Activated T-cell treated with anti-CD3 and anti-CD28 coated beads for 48 hours (primary cell): Measurements from ENCODE around the gene FANCE.
A peak's percentile ranks its signal among the peaks of the same experiment; 100 is the strongest.
"Not testable (repeated sequence)": the region's sequence is repeated elsewhere in the genome, so short reads cannot be mapped to it uniquely, and the experiment has no call there.

Source experiments
- DNase-seq: peaks from one replicate; pipeline ENCODE4 v3.0.0-alpha.2; 2020; ENCODE audit warnings: low read depth

Gene FANCE

DNA sequence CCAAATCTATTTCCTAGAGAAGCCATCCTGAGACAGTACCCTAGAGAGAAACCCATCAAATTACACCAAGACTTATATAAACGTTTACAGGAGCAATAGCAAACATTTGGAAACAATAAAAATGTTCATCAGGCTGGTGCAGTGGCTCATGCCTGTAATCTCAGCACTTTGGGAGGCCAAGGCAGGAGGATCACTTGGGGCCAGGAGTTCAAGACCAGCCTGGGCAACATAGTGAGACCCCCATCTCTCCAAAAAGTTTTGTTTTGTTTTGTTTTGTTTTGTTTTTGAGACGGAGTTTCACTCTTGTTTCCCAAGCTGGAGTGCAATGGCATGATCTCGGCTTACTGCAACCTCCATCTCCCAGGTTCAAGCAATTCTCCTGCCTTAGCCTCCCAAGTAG, 19.4 kb upstream of the FANCE start:
- not testable (repeated sequence) for DNase-seq

- no peak for DNase-seq
These were observed 16.9 kb upstream of the FANCE start for GRCh38 chr6:35435074-35435837.

GRCh38 chr6:35436071-35436857, 15.9 kb upstream of the FANCE start:
- DNase-seq, result no peak

DNA sequence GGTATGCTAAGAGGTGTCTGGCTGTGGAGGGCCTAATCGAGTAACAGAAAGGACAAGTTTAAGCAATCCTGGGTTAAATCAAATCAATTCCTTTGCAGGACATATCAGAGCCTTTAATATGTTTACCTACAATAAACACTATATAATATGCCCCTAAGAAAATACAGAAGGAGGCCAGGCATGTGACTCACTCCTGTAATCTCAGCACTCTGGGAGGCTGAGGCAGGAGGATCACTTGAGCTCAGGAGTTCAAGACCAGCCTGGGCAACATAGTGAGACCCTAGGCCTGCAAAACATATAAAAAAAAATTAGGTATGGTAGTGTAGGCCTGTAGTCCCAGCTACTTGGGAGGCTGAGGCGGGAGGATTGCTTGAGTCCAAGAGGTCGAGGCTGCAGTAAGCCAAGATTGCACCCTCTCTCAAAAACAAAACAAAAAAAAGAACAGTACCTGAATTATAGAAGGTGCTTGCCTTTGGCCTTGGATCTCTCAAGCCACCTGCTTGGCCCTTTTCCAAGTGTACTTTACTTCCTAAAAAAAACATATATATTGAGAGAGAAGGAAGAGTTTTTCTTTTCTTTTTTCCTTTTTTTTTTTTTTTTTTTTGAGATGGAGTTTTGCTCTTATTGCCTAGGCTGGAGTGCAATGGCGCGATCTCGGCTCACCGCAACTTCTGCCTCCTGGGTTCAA, 13.6 kb upstream of the FANCE start:
- not testable (repeated sequence) for DNase-seq

GRCh38 chr6:35439308-35439707, 12.8 kb upstream of the FANCE start:
- DNase-seq, result no peak

DNA sequence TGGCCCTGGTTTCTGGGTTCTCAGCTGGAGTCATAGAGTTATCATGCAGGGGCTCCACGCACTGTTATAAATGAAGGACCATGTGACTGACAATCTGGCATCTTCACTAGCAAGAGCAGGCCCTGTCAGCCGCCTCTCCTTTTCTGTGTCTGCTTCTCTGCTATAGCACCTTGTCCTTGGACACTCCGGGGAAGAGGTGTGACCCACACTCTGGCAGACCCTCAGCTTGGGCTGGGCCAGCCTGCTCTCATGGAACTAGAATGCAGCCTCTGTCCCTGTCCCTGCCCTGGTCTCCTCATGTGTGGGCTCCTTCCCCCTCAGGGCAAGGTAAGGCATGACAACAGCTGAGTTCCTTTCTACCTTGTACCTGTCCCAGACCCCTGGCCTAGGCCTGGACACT, 10.9 kb upstream of the FANCE start:
- DNase-seq, result no peak

DNA sequence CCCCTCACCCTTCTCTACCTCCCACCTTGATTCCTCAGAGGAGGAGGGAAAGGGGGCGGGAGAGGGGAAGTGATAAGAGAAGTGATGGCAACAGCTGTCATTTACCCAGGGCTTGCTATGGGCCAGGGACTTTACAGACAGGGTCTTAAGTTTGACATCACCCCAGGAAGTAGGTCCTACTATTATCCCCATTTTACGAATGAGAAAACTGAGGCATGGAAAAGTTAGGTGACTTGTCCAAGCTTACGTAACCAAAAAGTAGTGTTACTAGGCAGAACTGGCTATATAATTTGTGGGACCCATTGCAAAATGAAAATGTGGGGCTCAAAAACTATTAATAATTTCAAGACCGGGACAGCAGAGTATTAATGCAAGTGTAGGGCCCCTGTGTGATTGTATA, 10.5 kb upstream of the FANCE start:
- no peak for DNase-seq

DNA sequence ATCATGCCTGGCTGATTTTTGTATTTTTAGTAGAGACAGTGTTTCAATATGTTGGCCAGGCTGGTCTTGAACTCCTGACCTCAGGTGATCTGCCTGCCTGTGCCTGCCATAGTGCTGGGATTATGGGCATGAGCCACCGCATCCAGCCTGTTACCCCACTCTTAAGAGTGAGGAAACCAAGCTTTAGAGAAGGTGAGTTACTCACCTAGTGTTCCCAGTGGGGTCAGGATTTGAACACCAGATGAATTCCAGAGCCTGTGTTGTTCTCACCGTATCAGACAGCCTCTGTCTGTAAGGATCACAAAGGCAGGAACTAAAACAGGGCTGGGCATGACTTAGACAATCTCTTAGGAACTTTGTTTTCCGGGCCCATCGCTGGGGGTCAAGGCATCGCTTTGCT, 9.4 kb upstream of the FANCE start:
- DNase-seq, result no peak

DNA sequence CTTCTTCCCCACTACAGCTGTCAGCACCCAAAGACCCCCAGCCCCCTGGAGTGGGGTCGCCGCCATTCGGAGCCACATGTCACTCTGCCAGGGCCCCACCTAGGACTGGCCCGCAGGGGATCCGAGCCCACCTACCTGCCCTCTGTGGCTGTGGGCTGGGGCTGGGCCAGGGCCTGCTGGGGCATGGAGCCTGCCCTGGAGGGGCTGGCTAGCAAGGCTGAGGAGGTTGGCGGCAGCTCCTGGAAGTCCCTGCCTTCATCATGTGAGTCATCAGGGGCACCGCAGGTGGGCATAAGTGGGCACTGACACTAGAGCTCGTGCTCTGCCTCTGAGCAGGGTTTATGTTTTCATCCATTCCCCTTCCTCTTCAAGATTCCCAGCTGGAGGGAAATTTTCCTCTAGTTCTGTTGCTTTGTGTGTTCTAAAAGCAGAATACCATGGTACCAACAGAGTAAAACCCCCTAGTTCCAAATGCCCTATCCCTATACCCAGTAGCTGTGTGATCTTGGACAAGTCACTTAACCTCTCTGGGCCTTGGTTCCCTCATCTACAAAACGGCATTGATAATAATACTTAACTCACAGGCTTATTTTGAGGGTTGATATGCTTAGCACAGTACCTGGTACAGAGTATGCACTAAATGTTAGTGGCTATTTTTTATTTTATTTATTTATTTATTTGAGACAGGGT, 8.7 kb upstream of the FANCE start:
- DNase-seq, result no peak

- no peak for DNase-seq
These were observed 6.4 kb upstream of the FANCE start for GRCh38 chr6:35445691-35446090.

- no peak for DNase-seq
These were observed 3.9 kb upstream of the FANCE start for GRCh38 chr6:35448191-35448590.

DNA sequence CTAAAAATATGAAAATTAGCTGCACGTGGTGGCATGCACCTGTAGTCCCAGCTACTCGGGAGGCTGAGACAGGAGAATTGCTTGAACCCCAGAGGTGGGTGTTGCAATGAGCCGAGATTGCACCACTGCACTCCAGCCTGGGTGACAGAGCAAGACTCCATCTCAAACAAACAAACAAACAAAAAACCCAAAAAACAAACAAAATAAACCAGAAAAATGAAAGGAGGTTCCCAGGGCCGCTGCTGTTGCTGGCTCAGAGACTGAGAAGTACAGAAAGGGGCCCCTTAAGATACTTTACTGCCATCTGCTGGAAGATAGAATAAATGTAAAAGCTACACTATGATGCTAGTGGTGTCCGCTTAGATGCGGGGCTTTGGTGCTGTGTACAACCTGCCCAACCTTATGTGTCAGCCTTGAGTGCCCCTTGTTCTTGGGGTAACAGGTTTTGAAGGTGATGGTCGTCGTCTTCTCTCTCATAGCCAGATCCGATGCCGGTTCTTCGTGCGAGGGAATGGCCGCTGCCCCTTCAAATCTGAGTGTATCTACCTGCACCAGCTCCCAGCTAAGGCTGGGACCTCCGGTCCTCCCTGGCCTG, 2.8 kb upstream of the FANCE start:
- DNase-seq, result no peak

DNA sequence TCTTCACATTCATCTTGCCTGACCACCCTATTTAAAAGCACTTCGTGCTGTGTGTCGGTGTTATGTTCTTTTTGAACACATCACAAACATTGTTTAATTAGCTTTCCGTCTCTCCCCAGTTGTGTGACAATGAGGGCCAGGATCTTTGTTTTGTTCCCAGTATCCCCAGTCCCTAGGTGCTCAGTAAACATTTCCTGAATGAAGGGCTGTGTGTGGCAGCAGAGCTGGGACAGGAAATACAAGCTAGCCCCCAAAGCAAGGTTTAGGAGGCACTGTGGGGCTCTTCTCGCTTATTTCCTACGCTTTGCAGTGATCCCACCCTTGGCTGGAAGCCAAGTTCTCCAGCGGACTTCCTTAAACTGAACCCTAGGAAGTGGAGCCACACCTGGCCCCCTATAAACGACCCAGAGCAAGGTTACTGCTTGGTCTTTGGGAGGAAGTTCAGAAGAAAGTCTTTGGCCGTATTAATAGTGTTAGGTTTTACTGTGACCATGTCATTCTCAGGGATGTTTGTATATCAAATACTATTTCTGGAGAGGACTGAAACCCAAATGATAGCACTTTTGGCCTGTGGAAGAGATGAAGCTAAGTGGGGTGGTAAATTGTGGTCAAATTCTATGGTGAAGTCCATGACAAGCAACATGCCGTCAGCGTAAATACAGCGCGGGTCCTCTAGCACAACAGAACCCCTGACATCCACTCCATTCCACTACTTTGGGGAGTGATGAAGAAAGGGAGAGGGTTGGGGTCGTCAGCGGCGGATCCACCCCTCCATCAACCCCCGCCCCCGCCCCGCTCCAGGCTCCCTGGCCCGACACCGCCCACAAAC, 570 bp upstream of the FANCE start:
- no peak for DNase-seq

DNA sequence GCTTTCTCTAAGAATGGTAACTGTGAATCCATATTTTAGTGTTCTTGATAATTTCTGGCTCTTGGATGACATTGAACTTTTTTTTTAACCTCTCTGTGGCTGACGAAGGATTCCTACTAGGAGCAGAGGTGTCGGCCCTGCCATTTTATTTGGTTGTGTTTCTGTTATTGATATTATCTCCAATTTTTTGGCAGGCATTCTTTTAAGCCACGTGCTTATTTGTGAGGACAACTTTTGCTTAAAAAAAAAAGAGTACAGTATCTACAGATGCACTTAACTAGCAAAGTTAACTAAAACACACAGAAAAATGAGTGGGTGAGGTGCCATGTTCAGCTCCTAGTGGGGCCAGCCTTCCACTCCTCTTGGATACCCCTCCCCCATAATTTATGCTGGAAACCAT, 1.1 kb downstream of the FANCE start:
- no peak for DNase-seq

- DNase-seq, result no peak
These were observed 2.4 kb downstream of the FANCE start for GRCh38 chr6:35454391-35455110.

DNA sequence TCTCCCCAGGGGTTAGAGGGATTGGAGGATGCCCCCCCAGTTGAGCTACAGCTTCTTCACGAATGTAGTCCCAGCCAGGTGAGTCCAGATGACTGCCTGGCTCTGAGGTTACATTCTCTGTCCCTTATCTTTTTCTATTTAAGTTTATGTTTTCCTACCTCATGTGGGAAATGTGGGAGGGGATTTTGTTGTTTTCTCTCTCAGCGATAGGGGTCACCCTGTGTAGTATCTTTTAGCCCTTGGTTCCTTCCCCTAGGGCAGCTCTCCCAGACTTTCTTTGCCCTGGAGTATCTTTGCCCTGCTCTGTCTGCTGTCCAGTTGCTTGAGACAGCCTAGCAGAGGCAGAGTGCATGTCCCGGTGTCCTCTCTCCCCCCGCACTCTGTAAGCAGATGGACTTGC, 5.8 kb downstream of the FANCE start:
- no peak for DNase-seq

- no peak for DNase-seq
These were observed 9.1 kb downstream of the FANCE start for GRCh38 chr6:35461270-35461669.

GRCh38 chr6:35463292-35463691, 11.2 kb downstream of the FANCE start:
- no peak for DNase-seq

- DNase-seq, result no peak
These were observed 13.5 kb downstream of the FANCE start for GRCh38 chr6:35465646-35466045.

DNA sequence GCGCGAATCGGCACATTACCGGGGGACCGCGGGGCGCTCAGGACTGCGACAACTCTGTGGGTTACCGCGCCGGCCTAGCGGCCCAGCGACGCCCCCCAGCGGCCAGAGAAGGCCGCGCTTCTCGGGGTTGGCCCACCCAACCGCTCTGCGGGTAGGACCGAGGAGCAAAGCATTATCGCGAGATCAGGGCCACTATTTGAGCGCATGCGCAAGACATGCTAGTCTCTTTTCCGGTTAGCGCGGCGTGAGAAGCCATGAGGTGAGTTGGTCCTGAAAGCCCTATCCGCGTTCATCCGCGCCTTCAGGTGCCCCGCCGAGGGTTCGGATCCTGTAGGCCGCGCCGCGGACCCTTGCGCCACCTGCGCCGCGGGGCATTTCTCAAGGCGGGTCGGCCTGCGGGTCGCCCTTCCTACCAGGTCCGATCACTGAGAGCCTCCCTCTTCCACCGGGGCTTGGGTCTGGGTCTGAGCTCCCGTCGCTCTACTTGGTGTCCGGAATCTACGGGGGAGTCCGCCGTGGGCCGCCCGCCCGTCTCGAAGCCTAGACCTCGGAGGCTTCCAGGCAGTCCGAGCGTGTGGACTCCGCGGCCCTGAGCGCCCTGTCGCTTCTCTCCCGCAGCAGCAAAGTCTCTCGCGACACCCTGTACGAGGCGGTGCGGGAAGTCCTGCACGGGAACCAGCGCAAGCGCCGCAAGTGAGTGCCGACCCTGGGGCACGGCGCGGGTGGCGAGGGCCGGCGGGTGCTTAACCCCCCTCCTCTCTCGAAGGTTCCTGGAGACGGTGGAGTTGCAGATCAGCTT, 16.2 kb downstream of the FANCE start, which contains the start of gene RPL10A:
Gene RPL10A (plus strand): TSS at position 221 of the 799 bp plus-strand sequence. CDS start 34 bp downstream, at position 255.
- DNase-seq, result peak; percentile 96
